Liver (tissue), 9 donors: ENCODE data around the gene SOSTDC1. TPM values are rescaled to one million over a fixed set of nuclear protein-coding genes. Genes with fewer than 3 reads are reported as not detected.

Experiments
- DNase-seq: peaks from one replicate; pipeline ENCODE4 v3.0.0-alpha.2; 2017; ENCODE audit warnings: low spot score
- H3K27ac ChIP-seq, 2 donors: one replicate each; pipeline ENCODE4 v1.7.0; 2013; ENCODE audit warnings: inconsistent platforms in 2 of 2, low read length in 2 of 2, control low read depth in 1 of 2, low read depth in 1 of 2, mild to moderate bottlenecking in 1 of 2
- H3K27me3 ChIP-seq, 4 donors: one replicate each; pipeline versions ENCODE4 v1.6.1 to v1.7.0; 2013; ENCODE audit warnings: low read length in 3 of 4, inconsistent platforms in 1 of 4, mild to moderate bottlenecking in 1 of 4, moderate library complexity in 1 of 4; ENCODE audit not compliant: control insufficient read depth in 4 of 4, insufficient read depth in 4 of 4
- H3K36me3 ChIP-seq, 4 donors: one replicate each; pipeline versions ENCODE4 v1.6.1 to v1.7.0; 2013; ENCODE audit warnings: low read length in 3 of 4, mild to moderate bottlenecking in 3 of 4, low read depth in 1 of 4, moderate library complexity in 1 of 4; ENCODE audit not compliant: control insufficient read depth in 4 of 4, insufficient read depth in 3 of 4
- H3K4me1 ChIP-seq, 4 donors: one replicate each; pipeline versions ENCODE4 v1.6.1 to v1.7.0; 2013; ENCODE audit warnings: low read length in 3 of 4, mild to moderate bottlenecking in 3 of 4, moderate library complexity in 1 of 4; ENCODE audit not compliant: control insufficient read depth in 4 of 4, insufficient read depth in 4 of 4
- H3K4me3 ChIP-seq, 3 donors: one replicate each; pipeline versions ENCODE4 v1.6.1 to v1.7.0; 2013; ENCODE audit warnings: low read length in 3 of 3, control low read depth in 1 of 3, low read depth in 1 of 3, mild to moderate bottlenecking in 1 of 3
- H3K9ac ChIP-seq, 2 donors: one replicate each; pipeline ENCODE4 v1.7.0; 2013; ENCODE audit warnings: low read length in 2 of 2, mild to moderate bottlenecking in 2 of 2, moderate library complexity in 2 of 2, control low read depth in 1 of 2, low read depth in 1 of 2
- H3K9me3 ChIP-seq, 4 donors: one replicate each; pipeline versions ENCODE4 v1.6.1 to v1.7.0; 2013; ENCODE audit warnings: low read length in 3 of 4; ENCODE audit not compliant: control insufficient read depth in 4 of 4
- FOXA1 ChIP-seq: IDR thresholded peaks from 2 replicates; pipeline ENCODE4 v1.6.1; 2016; ENCODE audit warnings: antibody characterized with exemption
- FOXA2 ChIP-seq: IDR thresholded peaks from 2 replicates; pipeline ENCODE4 v1.6.1; 2016; ENCODE audit warnings: antibody characterized with exemption
- GABPA ChIP-seq, 2 donors: IDR thresholded peaks in 1 of 2; conservative IDR thresholded peaks in 1 of 2; 2 replicates each; pipeline ENCODE4 v1.6.1; 2016; ENCODE audit warnings: antibody characterized with exemption in 2 of 2, mild to moderate bottlenecking in 1 of 2, moderate library complexity in 1 of 2
- HNF4A ChIP-seq, 2 donors: conservative IDR thresholded peaks; 2 replicates each; pipeline ENCODE4 v1.6.1; 2016; ENCODE audit warnings: antibody characterized with exemption in 2 of 2, mild to moderate bottlenecking in 2 of 2
- HNF4G ChIP-seq: IDR thresholded peaks from 2 replicates; pipeline ENCODE4 v1.6.1; 2016; ENCODE audit warnings: antibody characterized with exemption
- JUND ChIP-seq, 2 donors: IDR thresholded peaks; 2 replicates each; pipeline ENCODE4 v1.6.1; 2016; ENCODE audit warnings: antibody characterized with exemption in 2 of 2
- NR2F2 ChIP-seq: IDR thresholded peaks from 2 replicates; pipeline ENCODE4 v1.6.1; 2016; ENCODE audit warnings: antibody characterized with exemption
- RAD21 ChIP-seq, 2 donors: IDR thresholded peaks; 2 replicates each; pipeline ENCODE4 v1.6.1; 2016; ENCODE audit warnings: antibody characterized with exemption in 2 of 2, mild to moderate bottlenecking in 2 of 2
- REST ChIP-seq: IDR thresholded peaks from 2 replicates; pipeline ENCODE4 v1.6.1; 2016; ENCODE audit warnings: antibody characterized with exemption, mild to moderate bottlenecking
- RXRA ChIP-seq, 2 donors: IDR thresholded peaks; 2 replicates each; pipeline ENCODE4 v1.6.1; 2017 to 2018; ENCODE audit warnings: antibody characterized with exemption in 2 of 2, mild to moderate bottlenecking in 1 of 2
- SP1 ChIP-seq: IDR thresholded peaks from 2 replicates; pipeline ENCODE4 v1.6.1; 2018; ENCODE audit warnings: antibody characterized with exemption, mild to moderate bottlenecking
- TAF1 ChIP-seq: conservative IDR thresholded peaks from 2 replicates; pipeline ENCODE4 v1.6.1; 2016; ENCODE audit warnings: antibody characterized with exemption, mild to moderate bottlenecking
- YY1 ChIP-seq: IDR thresholded peaks from 2 replicates; pipeline ENCODE4 v1.6.1; 2016; ENCODE audit warnings: antibody characterized with exemption, mild to moderate bottlenecking
- ZBTB33 ChIP-seq: IDR thresholded peaks from 2 replicates; pipeline ENCODE4 v1.6.1; 2016; ENCODE audit warnings: antibody characterized with exemption
- WGBS: extraction: QIAGEN DNeasy Blood & Tissue Kit; methylation state at CpG from one replicate; pipeline ENCODE4 v1.1.7; 2013; 5-methylcytosine and 5-hydroxymethylcytosine counted together
- polyA plus RNA-seq, 2 donors: library from polyadenylated mRNA; stranded (reverse) in 1 of 2; unstranded in 1 of 2; fragments of 200-250 nt in 1 of 2; fragments of >200 nt in 1 of 2; fragmentation: Nextera tagmentation in 1 of 2; extraction: Ambion mirVana in 1 of 2; gene quantifications; one replicate each; pipeline versions ENCODE4 v1.2.1 to v1.2.3, GENCODE V29; 2013 to 2015
- total RNA-seq, 2 donors: library from RNA; depleted of rRNA; stranded (reverse); fragments of >200 nt; gene quantifications; one replicate each; pipeline ENCODE4 v1.2.3, GENCODE V29; 2014
- TF ChIP-seq, protein P1 (sequence below): IDR thresholded peaks from 2 replicates; pipeline ENCODE4 v1.6.1; 2016; ENCODE audit warnings: antibody characterized with exemption
- TF ChIP-seq, protein P2 (sequence below): IDR thresholded peaks from 2 replicates; pipeline ENCODE4 v1.6.1; 2016; ENCODE audit warnings: antibody characterized with exemption
- TF ChIP-seq, protein P3 (sequence below): fragments of 150-350 bp; IDR thresholded peaks from 2 replicates; pipeline ENCODE4 v1.5.1; 2017; ENCODE audit warnings: improper control_type of control experiment, low read depth, low read length; ENCODE audit not compliant: missing input control
- donor health status: healthy.
- donor health status: healthy.
- donor health status: healthy.
- donor health status: healthy.
- donor health status: healthy.

SOSTDC1 gene
- total and polyA plus RNA-seq, 4 donors: 0.05 to 0.56 (median 0.08) TPM; not detected in 1

DNA sequence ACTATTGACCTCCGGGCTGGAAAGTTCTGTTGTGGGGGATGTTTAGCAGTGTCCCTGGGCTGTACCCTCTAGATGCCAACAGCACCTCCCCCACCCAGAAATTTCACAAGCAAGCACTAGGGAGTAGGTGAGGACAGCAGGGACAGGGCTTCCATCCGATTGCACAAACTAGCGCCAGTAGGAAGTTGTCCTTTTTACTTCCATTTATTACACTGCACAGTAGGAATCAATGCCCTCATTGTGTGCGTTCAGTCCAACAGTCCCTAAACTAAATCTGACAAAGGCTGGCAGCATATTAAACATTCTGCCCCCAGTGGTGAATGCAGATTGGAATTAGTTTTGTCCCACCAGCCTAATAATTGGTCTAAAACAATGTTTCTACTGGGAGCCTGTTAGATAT is 6.4 kb upstream of the SOSTDC1 start:
- H3K36me3 ChIP-seq: no peaks in the 10 kb centered on the region
- no peak overlapping the region for H3K27ac ChIP-seq
- no peak overlapping the region for H3K9ac ChIP-seq
- DNase-seq: no peak
- no peak for TF ChIP-seq HNF4A (conservative IDR thresholded peaks at IDR 0.05)
- TF ChIP-seq NR2F2: no peak
- no peak for TF ChIP-seq JUND (IDR thresholded peaks at IDR 0.05)
- no peak for TF ChIP-seq SP1
- no peak for TF ChIP-seq RAD21 (IDR thresholded peaks at IDR 0.05)
- no peak for TF ChIP-seq HNF4G
- H3K4me3 ChIP-seq: no peak overlapping the region
- peaks cover 0 to 3% (median 0%) of the 10 kb centered on the region in 4 donors for H3K27me3 ChIP-seq
- no peaks in the 10 kb centered on the region for H3K4me1 ChIP-seq
- WGBS: 87% methylated on average over 4 of the region's 4 CpGs
- no peaks in the 10 kb centered on the region for H3K9me3 ChIP-seq

DNA sequence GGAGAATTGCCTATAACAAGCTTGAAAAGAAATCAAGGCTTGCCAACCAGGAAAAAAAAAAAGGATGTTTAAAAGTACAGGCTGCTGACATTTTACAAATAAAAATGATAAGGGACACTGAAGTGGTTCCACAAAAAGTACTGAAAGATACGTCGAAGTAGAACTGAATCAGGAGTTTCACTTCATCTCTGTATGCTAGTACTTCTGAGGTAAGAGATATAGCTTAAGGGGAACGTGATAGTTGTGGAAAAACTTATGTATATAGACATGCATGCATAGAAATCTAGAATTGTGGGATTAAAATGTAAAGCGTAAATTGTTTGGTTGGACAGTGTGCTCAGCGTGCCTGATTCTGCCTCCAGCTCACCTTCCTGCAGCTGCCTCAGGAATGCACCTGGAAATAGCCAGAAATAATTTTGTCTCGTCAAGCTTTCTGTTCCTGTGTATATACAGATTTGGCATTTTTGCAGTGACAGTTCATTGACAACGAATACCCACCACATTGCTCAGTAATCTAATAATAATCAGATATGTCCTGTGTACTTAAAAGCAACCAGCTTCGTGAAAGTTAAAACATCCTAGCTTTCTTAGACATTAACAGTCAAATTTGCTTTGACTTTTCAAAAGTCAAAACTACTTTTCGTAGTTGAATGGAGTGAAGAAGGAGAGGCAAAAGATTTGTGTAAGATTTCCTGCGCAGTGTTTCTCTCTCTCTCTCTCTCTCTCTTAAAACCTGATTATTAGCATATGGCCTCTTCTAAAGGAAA is 1.4 kb downstream of the SOSTDC1 start:
- no peak overlapping the region for H3K9ac ChIP-seq
- no peak for DNase-seq
- H3K4me1 ChIP-seq: no peaks in the 10 kb centered on the region
- H3K36me3 ChIP-seq: no peaks in the 10 kb centered on the region
- no peaks in the 10 kb centered on the region for H3K9me3 ChIP-seq
- TF ChIP-seq, protein P1, sequence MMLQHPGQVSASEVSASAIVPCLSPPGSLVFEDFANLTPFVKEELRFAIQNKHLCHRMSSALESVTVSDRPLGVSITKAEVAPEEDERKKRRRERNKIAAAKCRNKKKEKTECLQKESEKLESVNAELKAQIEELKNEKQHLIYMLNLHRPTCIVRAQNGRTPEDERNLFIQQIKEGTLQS: no peak
- TF ChIP-seq SP1: no peak
- TF ChIP-seq, protein P2, sequence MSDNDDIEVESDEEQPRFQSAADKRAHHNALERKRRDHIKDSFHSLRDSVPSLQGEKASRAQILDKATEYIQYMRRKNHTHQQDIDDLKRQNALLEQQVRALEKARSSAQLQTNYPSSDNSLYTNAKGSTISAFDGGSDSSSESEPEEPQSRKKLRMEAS: no peak
- no peak for TF ChIP-seq ZBTB33
- TF ChIP-seq JUND (IDR thresholded peaks at IDR 0.05): no peak
- TF ChIP-seq, protein P3, sequence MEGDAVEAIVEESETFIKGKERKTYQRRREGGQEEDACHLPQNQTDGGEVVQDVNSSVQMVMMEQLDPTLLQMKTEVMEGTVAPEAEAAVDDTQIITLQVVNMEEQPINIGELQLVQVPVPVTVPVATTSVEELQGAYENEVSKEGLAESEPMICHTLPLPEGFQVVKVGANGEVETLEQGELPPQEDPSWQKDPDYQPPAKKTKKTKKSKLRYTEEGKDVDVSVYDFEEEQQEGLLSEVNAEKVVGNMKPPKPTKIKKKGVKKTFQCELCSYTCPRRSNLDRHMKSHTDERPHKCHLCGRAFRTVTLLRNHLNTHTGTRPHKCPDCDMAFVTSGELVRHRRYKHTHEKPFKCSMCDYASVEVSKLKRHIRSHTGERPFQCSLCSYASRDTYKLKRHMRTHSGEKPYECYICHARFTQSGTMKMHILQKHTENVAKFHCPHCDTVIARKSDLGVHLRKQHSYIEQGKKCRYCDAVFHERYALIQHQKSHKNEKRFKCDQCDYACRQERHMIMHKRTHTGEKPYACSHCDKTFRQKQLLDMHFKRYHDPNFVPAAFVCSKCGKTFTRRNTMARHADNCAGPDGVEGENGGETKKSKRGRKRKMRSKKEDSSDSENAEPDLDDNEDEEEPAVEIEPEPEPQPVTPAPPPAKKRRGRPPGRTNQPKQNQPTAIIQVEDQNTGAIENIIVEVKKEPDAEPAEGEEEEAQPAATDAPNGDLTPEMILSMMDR: no peak
- TF ChIP-seq GABPA (IDR thresholded peaks at IDR 0.05 in 1 of 2, conservative IDR thresholded peaks at IDR 0.05 in 1 of 2): no peak
- no peak for TF ChIP-seq NR2F2
- no peak for TF ChIP-seq HNF4G
- TF ChIP-seq RAD21 (IDR thresholded peaks at IDR 0.05): no peak
- no peak for TF ChIP-seq RXRA (IDR thresholded peaks at IDR 0.05)
- no peak for TF ChIP-seq TAF1
- H3K4me3 ChIP-seq: no peak overlapping the region
- H3K27me3 ChIP-seq: no peaks in the 10 kb centered on the region
- WGBS: 68% methylated on average over 10 of the region's 10 CpGs
- H3K27ac ChIP-seq: no peak overlapping the region

DNA sequence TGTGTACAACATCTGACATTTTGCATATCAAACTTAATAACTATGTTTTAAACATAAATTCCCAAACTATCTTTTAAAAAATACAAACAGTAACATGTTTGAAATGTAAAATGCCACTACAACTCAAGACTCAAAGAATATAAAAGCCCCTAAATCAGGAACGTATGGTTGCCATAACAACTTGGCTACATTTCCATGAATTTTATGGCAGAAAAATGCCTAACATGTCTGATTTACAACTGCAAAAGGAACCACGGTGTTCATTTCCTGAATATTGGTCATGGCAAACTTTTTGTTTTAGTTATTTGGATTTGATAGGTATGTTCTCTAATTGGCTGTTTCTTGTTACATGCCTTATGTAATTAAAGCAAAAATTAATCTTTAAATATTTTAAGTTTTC is 2.0 kb downstream of the SOSTDC1 start:
- H3K4me3 ChIP-seq: no peak overlapping the region
- H3K36me3 ChIP-seq: no peaks in the 10 kb centered on the region
- H3K9ac ChIP-seq: no peak overlapping the region
- no peaks in the 10 kb centered on the region for H3K4me1 ChIP-seq
- H3K27ac ChIP-seq: no peak overlapping the region
- no peaks in the 10 kb centered on the region for H3K27me3 ChIP-seq
- no peak for DNase-seq
- 62% methylated on average over 2 of the region's 2 CpGs for WGBS
- no peaks in the 10 kb centered on the region for H3K9me3 ChIP-seq
- TF ChIP-seq REST (no peak), FOXA2 (no peak), FOXA1 (no peak), GABPA (IDR thresholded peaks at IDR 0.05 in 1 of 2, conservative IDR thresholded peaks at IDR 0.05 in 1 of 2) (no peak), HNF4A (conservative IDR thresholded peaks at IDR 0.05) (no peak), YY1 (no peak)
- TF ChIP-seq, protein P3: no peak
